NB4 (cell line): ENCODE measurements around the gene CCDC107.
A peak's percentile ranks its signal among the peaks of the same experiment; 100 is the strongest.
"Not testable (repeated sequence)": the region's sequence is repeated elsewhere in the genome, so short reads cannot be mapped to it uniquely, and the experiment has no call there.

ENCODE experiments used
- DNase-seq: peaks from one replicate; pipeline ENCODE4 v3.0.0; 2010; ENCODE audit warnings: low read depth
- H3K4me3 ChIP-seq: one replicate; pipeline ENCODE4 v1.5.1; 2011; ENCODE audit warnings: mild to moderate bottlenecking, low read depth, low read length, moderate library complexity
- CTCF ChIP-seq: IDR thresholded peaks from one replicate; pipeline ENCODE4 v1.5.1; 2012; ENCODE audit warnings: low read depth, low read length
- MAX ChIP-seq: IDR thresholded peaks from 2 replicates; pipeline ENCODE4 v1.6.1; 2011; ENCODE audit warnings: low read depth, low read length
- MYC ChIP-seq: IDR thresholded peaks from 2 replicates; pipeline ENCODE4 v1.6.1; 2011; ENCODE audit warnings: low read depth, low read length
- POLR2A ChIP-seq: IDR thresholded peaks from 2 replicates; pipeline ENCODE4 v1.6.1; 2011; ENCODE audit warnings: mild to moderate bottlenecking; ENCODE audit not compliant: insufficient read length; ENCODE audit errors: extremely low read depth

CCDC107 gene

GRCh38 chr9:35619800-35620158, 38.3 kb upstream of the CCDC107 start:
- peak; percentile 97 for DNase-seq
- TF ChIP-seq MAX (no peak), MYC (0 out of 2 replicates have a peak, but pooled peaks have one; percentile 1)
- peak overlapping the region; percentile 29 for H3K4me3 ChIP-seq

- DNase-seq = no peak
- no peak for TF ChIP-seq MAX
- TF ChIP-seq POLR2A = no peak
- no peak for TF ChIP-seq MYC
- no peak for TF ChIP-seq CTCF
- H3K4me3 ChIP-seq = no peak overlapping the region
Observed at GRCh38 chr9:35627575-35627974, 30.5 kb upstream of the CCDC107 start.

GRCh38 chr9:35628389-35628991, 29.6 kb upstream of the CCDC107 start:
- H3K4me3 ChIP-seq = no peak overlapping the region
- TF ChIP-seq CTCF (no peak), POLR2A (no peak), MYC (no peak), MAX (no peak)
- no peak for DNase-seq

GRCh38 chr9:35629597-35629996, 28.5 kb upstream of the CCDC107 start:
- no peak overlapping the region for H3K4me3 ChIP-seq
- TF ChIP-seq CTCF = no peak
- TF ChIP-seq POLR2A = no peak
- no peak for TF ChIP-seq MAX
- no peak for TF ChIP-seq MYC
- no peak for DNase-seq

GRCh38 chr9:35635730-35636129, 22.4 kb upstream of the CCDC107 start:
- no peak for DNase-seq
- TF ChIP-seq MYC (no peak), POLR2A (no peak), CTCF (no peak), MAX (no peak)
- H3K4me3 ChIP-seq = no peak overlapping the region

- DNase-seq = no peak
- H3K4me3 ChIP-seq = no peak overlapping the region
- TF ChIP-seq POLR2A (no peak), CTCF (no peak), MAX (no peak), MYC (no peak)
Observed at GRCh38 chr9:35636135-35636876, 21.8 kb upstream of the CCDC107 start.

GRCh38 chr9:35636877-35637246, 21.2 kb upstream of the CCDC107 start:
- not testable (repeated sequence) for DNase-seq, H3K4me3 ChIP-seq

- not testable (repeated sequence) for DNase-seq
Observed at GRCh38 chr9:35637427-35637955, 20.6 kb upstream of the CCDC107 start.

GRCh38 chr9:35638751-35639150, 19.3 kb upstream of the CCDC107 start:
- not testable (repeated sequence) for DNase-seq, H3K4me3 ChIP-seq

More at GRCh38 chr9:35637427-35637955, 20.6 kb upstream of the CCDC107 start:
- H3K4me3 ChIP-seq = not testable (repeated sequence)

GRCh38 chr9:35639225-35639624, 18.9 kb upstream of the CCDC107 start:
- not testable (repeated sequence) for DNase-seq, H3K4me3 ChIP-seq
